Stomach (tissue), 9 donors: ENCODE measurements around the gene DFFB. TPM values are rescaled to one million over a fixed set of nuclear protein-coding genes. Genes with fewer than 3 reads are reported as not detected.
"Not testable (repeated sequence)": the region's sequence is repeated elsewhere in the genome, so short reads cannot be mapped to it uniquely, and the experiment has no call there.

Experiments
- DNase-seq, 2 donors: peaks; one replicate each; pipeline versions ENCODE4 v3.0.0 to v3.0.0-alpha.2; 2013 to 2019
- H3K27ac ChIP-seq, 5 donors: fragments of 200-600 bp in 4 of 5; sonication (generic) in 4 of 5; one replicate each; pipeline ENCODE4 v1.5.1; 2013 to 2019; ENCODE audit warnings: mild to moderate bottlenecking in 1 of 5, moderate library complexity in 1 of 5
- H3K27me3 ChIP-seq, 3 donors: fragments of 200-600 bp; sonication (generic); one replicate each; pipeline ENCODE4 v1.5.1; 2017 to 2019; ENCODE audit warnings: mixed run types in 1 of 3
- H3K36me3 ChIP-seq, 4 donors: fragments of 200-600 bp; sonication (generic); 1 replicate in 3 of 4; 2 replicates in 1 of 4; pipeline ENCODE4 v1.5.1; 2016 to 2019
- H3K4me1 ChIP-seq, 4 donors: fragments of 200-600 bp; sonication (generic); one replicate each; pipeline ENCODE4 v1.5.1; 2016 to 2019
- H3K4me3 ChIP-seq, 4 donors: fragments of 200-600 bp; sonication (generic) in 3 of 4; one replicate each; pipeline ENCODE4 v1.5.1; 2016 to 2019; ENCODE audit warnings: mild to moderate bottlenecking in 1 of 4
- H3K9me3 ChIP-seq, 4 donors: fragments of 200-600 bp; sonication (generic); one replicate each; pipeline ENCODE4 v1.5.1; 2016 to 2019
- CTCF ChIP-seq, 7 experiments: fragments of 450-650 bp in 4 of 7; fragments of 200-600 bp in 3 of 7; sonication (generic) in 3 of 7; IDR thresholded peaks; one replicate each; pipeline ENCODE4 v1.5.1; 2016 to 2019; ENCODE audit warnings: antibody characterized with exemption in 7 of 7, control low read depth in 2 of 7, mild to moderate bottlenecking in 1 of 7
- EP300 ChIP-seq: sonication (generic); formaldehyde crosslinking; IDR thresholded peaks from one replicate; pipeline ENCODE4 v1.6.1; 2017; ENCODE audit warnings: antibody characterized with exemption
- POLR2A ChIP-seq, 4 donors: fragments of 450-650 bp; IDR thresholded peaks; one replicate each; pipeline ENCODE4 v1.6.1; 2016; ENCODE audit warnings: antibody characterized with exemption in 4 of 4, control low read depth in 2 of 4, mild to moderate bottlenecking in 1 of 4, moderate library complexity in 1 of 4
- POLR2AphosphoS5 ChIP-seq, 3 donors: sonication (generic); formaldehyde crosslinking; IDR thresholded peaks; one replicate each; pipeline ENCODE4 v1.6.1; 2016; ENCODE audit warnings: antibody characterized with exemption in 3 of 3
- WGBS, 5 donors: extraction: QIAGEN DNeasy Blood & Tissue Kit in 3 of 5; methylation state at CpG; one replicate each; pipeline versions ENCODE4 v1.1.5 to v1.1.7; 2013 to 2018; 5-methylcytosine and 5-hydroxymethylcytosine counted together
- intact Hi-C: fragments of 100-400 bp; cut with DNase I; formaldehyde crosslinking; loops from one replicate; pipeline ENCODE4 v1.15.1; 2023; ENCODE audit warnings: low total_unique reads
- polyA plus RNA-seq, 3 donors: library from polyadenylated mRNA; stranded (reverse); fragments of 200-250 nt; gene quantifications; one replicate each; pipeline ENCODE4 v1.2.3, GENCODE V29; 2013
- total RNA-seq, 5 donors: library from RNA; depleted of rRNA; stranded (reverse); fragments of >200 nt; gene quantifications; one replicate each; pipeline versions ENCODE4 v1.1.0 to v1.2.3, GENCODE V29; 2014 to 2016
- donor health status: healthy with polysubstance abuse.
- donor health status: Bipolar disorder and iron deficiency.
- donor health status: healthy.

The DFFB gene
- total and polyA plus RNA-seq, 8 donors: 1.2 to 9.3 (median 4.8) TPM

- DNase-seq: no peak
- 87 to 94% (median 91%) methylated on average over 2 to 21 of the region's 21 CpGs for WGBS, 5 donors
- Histone ChIP-seq H3K9me3 (no peaks in the 10 kb centered on the region), H3K4me3 (no peak overlapping the region), H3K27me3 (peaks cover 0 to 61% (median 11%) of the 10 kb centered on the region in 3 donors), H3K4me1 (peaks cover 0 to 9% (median 8%) of the 10 kb centered on the region in 4 donors), H3K36me3 (no peaks in the 10 kb centered on the region), H3K27ac (no peak overlapping the region)
- intact Hi-C loops: no loop called here
- TF ChIP-seq POLR2AphosphoS5 (IDR thresholded peaks at IDR 0.05) (no peak), EP300 (no peak), POLR2A (IDR thresholded peaks at IDR 0.05) (no peak), CTCF (IDR thresholded peaks at IDR 0.05) (no peak)
Observed at GRCh38 chr1:3914331-3914851, 57.1 kb downstream of the DFFB start.

DNA sequence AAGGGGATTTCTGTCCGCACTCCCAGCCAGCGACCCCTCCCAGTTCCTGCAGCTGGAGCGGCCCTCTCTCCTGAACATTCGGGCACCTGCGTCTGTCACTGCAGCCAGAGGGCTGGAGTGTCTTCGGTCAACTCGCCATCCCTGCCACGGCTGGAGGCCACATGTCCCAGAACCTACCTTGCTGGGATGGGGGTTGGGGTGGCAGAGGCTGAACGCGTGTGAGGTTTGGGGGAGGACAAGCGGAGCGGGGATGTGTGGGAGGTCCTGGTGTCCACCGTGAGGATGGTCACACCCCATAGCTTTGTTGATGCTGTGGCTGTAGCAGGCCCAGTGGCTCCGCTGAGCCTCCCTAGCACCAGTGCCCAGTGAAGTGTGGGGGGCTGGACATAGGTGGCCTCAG, 57.6 kb downstream of the DFFB start:
- DNase-seq: no peak
- no peak overlapping the region for H3K27ac ChIP-seq
- H3K4me3 ChIP-seq: no peak overlapping the region
- H3K4me1 ChIP-seq: peaks cover 0 to 9% (median 8%) of the 10 kb centered on the region in 4 donors
- no peaks in the 10 kb centered on the region for H3K9me3 ChIP-seq
- no peak for TF ChIP-seq POLR2A (IDR thresholded peaks at IDR 0.05)
- no peak for TF ChIP-seq CTCF (IDR thresholded peaks at IDR 0.05)
- no peak for TF ChIP-seq POLR2AphosphoS5 (IDR thresholded peaks at IDR 0.05)
- TF ChIP-seq EP300: no peak
- 87 to 90% (median 88%) methylated on average over 5 to 14 of the region's 14 CpGs for WGBS, 5 donors
- H3K27me3 ChIP-seq: peaks cover 0 to 66% (median 11%) of the 10 kb centered on the region in 3 donors
- H3K36me3 ChIP-seq: no peaks in the 10 kb centered on the region
- intact Hi-C loops: no loop called here

DNA sequence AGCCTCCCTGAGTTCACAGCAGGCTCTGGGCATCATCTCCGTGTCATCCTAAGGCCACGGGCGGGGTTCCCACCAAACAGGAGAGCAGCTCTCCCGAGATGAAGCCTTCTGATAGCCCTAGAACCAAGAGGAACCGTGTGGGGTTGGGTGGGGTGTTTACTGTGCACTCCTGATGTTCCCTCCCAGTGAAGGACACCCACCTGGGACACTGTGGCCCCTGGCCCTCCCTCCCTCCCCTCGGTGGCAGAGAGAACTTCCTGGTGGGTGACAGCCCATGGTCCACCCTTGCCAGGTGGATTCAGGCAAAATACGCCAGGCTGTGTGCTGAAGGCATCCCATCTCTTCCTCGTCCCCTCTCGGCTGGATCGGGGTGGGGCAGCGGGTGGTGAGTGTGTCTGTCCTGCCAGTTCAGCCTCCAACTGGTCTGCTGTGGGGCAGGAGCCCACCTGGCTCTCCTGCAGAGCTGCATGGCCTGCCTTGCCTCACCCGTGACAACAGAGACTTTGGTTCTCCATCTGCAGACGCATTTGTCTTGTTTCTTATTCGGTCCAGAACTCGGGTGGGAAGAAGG, 58.4 kb downstream of the DFFB start:
- Histone ChIP-seq H3K4me3 (no peak overlapping the region), H3K4me1 (peaks cover 0 to 7% (median 7%) of the 10 kb centered on the region in 4 donors), H3K9me3 (no peaks in the 10 kb centered on the region), H3K27me3 (peaks cover 0 to 60% (median 11%) of the 10 kb centered on the region in 3 donors), H3K27ac (no peak overlapping the region), H3K36me3 (no peaks in the 10 kb centered on the region)
- no peak for DNase-seq
- intact Hi-C loops: no loop called here
- 70 to 83% (median 76%) methylated on average over 13 to 15 of the region's 15 CpGs for WGBS, 5 donors
- TF ChIP-seq POLR2A (IDR thresholded peaks at IDR 0.05): no peak
- no peak for TF ChIP-seq EP300
- TF ChIP-seq POLR2AphosphoS5 (IDR thresholded peaks at IDR 0.05): no peak
- no peak for TF ChIP-seq CTCF (IDR thresholded peaks at IDR 0.05)

DNA sequence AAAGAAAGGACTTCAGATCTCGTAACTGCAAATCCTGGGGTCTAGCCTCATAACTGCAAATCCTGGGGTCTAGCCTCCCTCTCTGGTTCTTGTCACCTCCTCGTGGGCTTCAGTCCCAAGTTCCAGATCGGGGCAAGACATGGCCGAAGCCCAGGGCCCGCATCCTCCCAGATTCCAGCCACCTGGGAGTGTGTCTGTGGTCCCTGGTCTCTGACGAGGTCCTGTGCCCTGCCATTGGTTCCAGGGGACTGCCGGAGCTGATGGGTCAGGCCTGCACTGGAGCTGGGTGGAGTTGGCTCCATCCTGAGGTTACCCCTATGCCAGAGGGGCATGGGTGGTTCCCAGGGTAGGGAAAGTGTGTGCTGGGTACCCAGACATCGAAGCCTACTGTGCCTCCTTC, 60.5 kb downstream of the DFFB start:
- H3K4me3 ChIP-seq: no peak overlapping the region
- no peaks in the 10 kb centered on the region for H3K9me3 ChIP-seq
- DNase-seq: no peak
- 79 to 86% (median 84%) methylated on average over 7 to 8 of the region's 8 CpGs for WGBS, 5 donors
- H3K36me3 ChIP-seq: no peaks in the 10 kb centered on the region
- peaks cover 0 to 14% (median 6%) of the 10 kb centered on the region in 4 donors for H3K4me1 ChIP-seq
- no peak overlapping the region for H3K27ac ChIP-seq
- intact Hi-C loops: no loop called here
- TF ChIP-seq EP300 (no peak), POLR2A (IDR thresholded peaks at IDR 0.05) (no peak), CTCF (IDR thresholded peaks at IDR 0.05) (no peak), POLR2AphosphoS5 (IDR thresholded peaks at IDR 0.05) (no peak)
- peaks cover 0 to 39% (median 0%) of the 10 kb centered on the region in 3 donors for H3K27me3 ChIP-seq

GRCh38 chr1:3918359-3918758, 61.1 kb downstream of the DFFB start:
- 75 to 81% (median 80%) methylated on average over 6 of the region's 6 CpGs for WGBS, 5 donors
- Histone ChIP-seq H3K4me1 (peaks cover 0 to 14% (median 6%) of the 10 kb centered on the region in 4 donors), H3K27me3 (peaks cover 0 to 36% (median 0%) of the 10 kb centered on the region in 3 donors)
- H3K36me3 ChIP-seq, H3K9me3 ChIP-seq, H3K27ac ChIP-seq, H3K4me3 ChIP-seq, DNase-seq, intact Hi-C loops: not testable (repeated sequence)
